GM12878 (cell line): ENCODE data around the gene EXOC4. TPM values are rescaled to one million over a fixed set of nuclear protein-coding genes. Genes with fewer than 3 reads are reported as not detected.

Experiments
- ATAC-seq: fragments of 200-7000 bp; cut with Tn5 transposase; 3 replicates; pipeline ENCODE4 v1.9.1; 2020; ENCODE audit warnings: mild to moderate bottlenecking, moderate library complexity
- BruUV-seq: library from RNA; stranded (reverse); fragments of 400-500 nt; replicated peaks from 2 replicates; lab custom pipeline; 2021; lab: Mats Ljungman, UMichigan
- CTCF ChIA-PET: fragments of 300-600 bp; sonication (Branson Sonifier 250); formaldehyde crosslinking; extraction: SDS; loops from one replicate; lab custom pipeline; 2021; ENCODE audit warnings: inconsistent platforms; lab: Yijun Ruan, JAX
- POLR2A ChIA-PET: fragments of 350-600 bp; formaldehyde crosslinking; extraction: SDS; loops from one replicate; lab custom pipeline; 2021; ENCODE audit warnings: inconsistent platforms; lab: Charles Lee
- RAD21 ChIA-PET: fragments of 300-600 bp; sonication (Branson Sonifier 250); formaldehyde crosslinking; loops from one replicate; lab custom pipeline; 2023; ENCODE audit warnings: antibody characterized with exemption; ENCODE audit not compliant: unreplicated experiment; lab: Charles Lee
- SMC1A ChIA-PET: fragments of 300-600 bp; sonication (Branson Sonifier 250); formaldehyde crosslinking; loops from one replicate; lab custom pipeline; 2023; ENCODE audit not compliant: unreplicated experiment, uncharacterized antibody; lab: Charles Lee
- DNase-seq: peaks from one replicate; pipeline ENCODE4 v3.0.0-alpha.2; 2011; ENCODE audit warnings: low read depth, low spot score
- FAIRE-seq: peaks from 3 replicates; lab custom pipeline; 2011; peaks lifted over from hg19 to GRCh38; lab: Jason Lieb, UNC
- H2AFZ ChIP-seq: 2 replicates; pipeline ENCODE4 v1.6.0; 2011; ENCODE audit warnings: low read depth, low read length, control low read depth; ENCODE audit not compliant: control insufficient read depth
- H3K27ac ChIP-seq: 2 replicates; pipeline ENCODE4 v1.5.1; 2011; ENCODE audit warnings: control low read depth; ENCODE audit not compliant: control insufficient read depth, insufficient read depth
- H3K27me3 ChIP-seq, 2 experiments: replicated peaks in 1 of 2; 2 replicates each; pipeline versions ENCODE4 v1.6.0 to v1.6.1; 2011; ENCODE audit warnings: low read length in 1 of 2; ENCODE audit not compliant: control insufficient read depth in 2 of 2, insufficient read depth in 2 of 2
- H3K36me3 ChIP-seq, 2 experiments: 2 replicates each; pipeline ENCODE4 v1.5.1; 2011; ENCODE audit warnings: low read length in 1 of 2; ENCODE audit not compliant: control insufficient read depth in 2 of 2, insufficient read depth in 2 of 2
- H3K4me1 ChIP-seq: 2 replicates; pipeline ENCODE4 v1.6.1; 2011; ENCODE audit warnings: mild to moderate bottlenecking, low read length, moderate library complexity, mixed read lengths; ENCODE audit not compliant: control insufficient read depth, insufficient read depth
- H3K4me2 ChIP-seq: 2 replicates; pipeline ENCODE4 v1.6.0; 2011; ENCODE audit warnings: control low read depth; ENCODE audit not compliant: control insufficient read depth, insufficient read depth
- H3K4me3 ChIP-seq: fragments of 200-600 bp; sonication (generic); 2 replicates; pipeline ENCODE4 v1.5.1; 2016
- H3K79me2 ChIP-seq: 2 replicates; pipeline ENCODE4 v1.6.0; 2011; ENCODE audit warnings: low read length; ENCODE audit not compliant: control insufficient read depth, insufficient read depth
- H3K9ac ChIP-seq: 2 replicates; pipeline ENCODE4 v1.8.0; 2011; ENCODE audit warnings: low read length, control low read depth, mixed read lengths; ENCODE audit not compliant: control insufficient read depth, insufficient read depth
- H3K9me3 ChIP-seq: replicated peaks from 3 replicates; pipeline ENCODE4 v1.5.1; 2011; ENCODE audit warnings: mild to moderate bottlenecking, low read length; ENCODE audit not compliant: control insufficient read depth, insufficient read depth
- H4K20me1 ChIP-seq: 2 replicates; pipeline ENCODE4 v1.6.0; 2011; ENCODE audit not compliant: control insufficient read depth, insufficient read depth
- BCL11A ChIP-seq: IDR thresholded peaks from 2 replicates; pipeline ENCODE4 v1.6.1; 2011; ENCODE audit warnings: low read depth, low read length
- CBX3 ChIP-seq: fragments of 200-600 bp; sonication (generic); IDR thresholded peaks from 2 replicates; pipeline ENCODE4 v1.6.1; 2016; ENCODE audit warnings: low read depth, borderline replicate concordance
- CHD1 ChIP-seq: IDR thresholded peaks from 2 replicates; pipeline ENCODE4 v1.6.1; 2012; ENCODE audit warnings: low read depth, low read length, improper control_type of control experiment
- EP300 ChIP-seq, 2 experiments: fragments of 150-350 bp in 1 of 2; IDR thresholded peaks; 2 replicates each; pipeline ENCODE4 v1.6.1; 2011 to 2012; ENCODE audit warnings: low read depth in 2 of 2, low read length in 2 of 2, borderline replicate concordance in 1 of 2, improper control_type of control experiment in 1 of 2, inconsistent platforms in 1 of 2; ENCODE audit not compliant: control insufficient read depth in 1 of 2
- GABPA ChIP-seq: IDR thresholded peaks from 2 replicates; pipeline ENCODE4 v1.6.1; 2014; ENCODE audit warnings: antibody characterized with exemption, low read depth, mild to moderate bottlenecking, inconsistent platforms
- IRF4 ChIP-seq: IDR thresholded peaks from 2 replicates; pipeline ENCODE4 v1.6.1; 2011; ENCODE audit warnings: low read depth, low read length
- KAT2A ChIP-seq: conservative IDR thresholded peaks from 2 replicates; pipeline ENCODE4 v1.6.1; 2011; ENCODE audit warnings: low read depth, low read length; ENCODE audit not compliant: control insufficient read depth
- NBN ChIP-seq: fragments of 450-650 bp; IDR thresholded peaks from 2 replicates; pipeline ENCODE4 v1.6.1; 2016
- PML ChIP-seq: IDR thresholded peaks from 2 replicates; pipeline ENCODE4 v1.6.1; 2012; ENCODE audit warnings: low read length, inconsistent platforms
- RUNX3 ChIP-seq: IDR thresholded peaks from 2 replicates; pipeline ENCODE4 v1.6.1; 2012; ENCODE audit warnings: low read length, inconsistent platforms
- SMC3 ChIP-seq: IDR thresholded peaks from 2 replicates; pipeline ENCODE4 v1.6.1; 2011; ENCODE audit warnings: low read length, improper control_type of control experiment, borderline replicate concordance
- SPI1 ChIP-seq: IDR thresholded peaks from 2 replicates; pipeline ENCODE4 v1.6.1; 2011; ENCODE audit warnings: low read depth, mild to moderate bottlenecking, low read length, moderate library complexity, borderline replicate concordance; ENCODE audit not compliant: insufficient read depth
- ZNF24 ChIP-seq: fragments of 450-650 bp; IDR thresholded peaks from 2 replicates; pipeline ENCODE4 v1.6.1; 2017; ENCODE audit warnings: antibody characterized with exemption, mild to moderate bottlenecking
- WGBS: methylation state at CpG from one replicate; pipeline ENCODE4 v1.1.6; 2016; ENCODE audit warnings: low lambda C conversion rate; ENCODE audit not compliant: insufficient replicate concordance, insufficient coverage; ENCODE audit errors: missing lambda C conversion rate; 5-methylcytosine and 5-hydroxymethylcytosine counted together
- in situ Hi-C: fragments of 300-500 bp; cut with MboI; formaldehyde crosslinking; loops from 9 replicates; pipeline ENCODE4 v1.14.3; 2018; ENCODE audit warnings: mixed read lengths
- intact Hi-C: fragments of 100-400 bp; cut with micrococcal nuclease; formaldehyde crosslinking; loops from one replicate; pipeline ENCODE4 v1.14.2; 2022; ENCODE audit not compliant: unreplicated experiment
- polyA plus RNA-seq, 11 experiments: library from polyadenylated mRNA; depleted of rRNA in 4 of 11; unstranded in 6 of 11; stranded (reverse) in 5 of 11; fragments of >200 nt; fragmentation: Nextera tagmentation in 4 of 11; fragmentation: Illumina TruSeq in 1 of 11; extraction: Ambion mirVana in 4 of 11; extraction: Trizol in 1 of 11; gene quantifications; 1 replicate in 1 of 11; 2 replicates in 10 of 11; pipeline versions ENCODE4 v1.2.1 to v1.2.3, GENCODE V29; 2011 to 2016; ENCODE audit warnings: inconsistent platforms in 2 of 11, missing spikeins in 2 of 11, low read depth in 1 of 11
- total RNA-seq, 4 experiments: library from RNA; depleted of rRNA in 3 of 4; stranded (reverse); fragments of >200 nt in 3 of 4; fragmentation: Illumina TruSeq in 1 of 4; extraction: Trizol in 1 of 4; gene quantifications; 2 replicates each; pipeline versions ENCODE4 v1.2.1 to v1.2.3, GENCODE V29; 2013 to 2021
- TF ChIP-seq, protein P1 (sequence below): fragments of 450-650 bp; IDR thresholded peaks from 2 replicates; pipeline ENCODE4 v1.6.1; 2016; ENCODE audit warnings: mild to moderate bottlenecking, moderate library complexity, borderline replicate concordance

Gene EXOC4
- total and polyA plus RNA-seq, 10 of the 15 experiments (the other 5 are each of a cell fraction or from before 2014, with no cell fraction given): 13.2 to 44.5 (median 29.6) TPM

DNA sequence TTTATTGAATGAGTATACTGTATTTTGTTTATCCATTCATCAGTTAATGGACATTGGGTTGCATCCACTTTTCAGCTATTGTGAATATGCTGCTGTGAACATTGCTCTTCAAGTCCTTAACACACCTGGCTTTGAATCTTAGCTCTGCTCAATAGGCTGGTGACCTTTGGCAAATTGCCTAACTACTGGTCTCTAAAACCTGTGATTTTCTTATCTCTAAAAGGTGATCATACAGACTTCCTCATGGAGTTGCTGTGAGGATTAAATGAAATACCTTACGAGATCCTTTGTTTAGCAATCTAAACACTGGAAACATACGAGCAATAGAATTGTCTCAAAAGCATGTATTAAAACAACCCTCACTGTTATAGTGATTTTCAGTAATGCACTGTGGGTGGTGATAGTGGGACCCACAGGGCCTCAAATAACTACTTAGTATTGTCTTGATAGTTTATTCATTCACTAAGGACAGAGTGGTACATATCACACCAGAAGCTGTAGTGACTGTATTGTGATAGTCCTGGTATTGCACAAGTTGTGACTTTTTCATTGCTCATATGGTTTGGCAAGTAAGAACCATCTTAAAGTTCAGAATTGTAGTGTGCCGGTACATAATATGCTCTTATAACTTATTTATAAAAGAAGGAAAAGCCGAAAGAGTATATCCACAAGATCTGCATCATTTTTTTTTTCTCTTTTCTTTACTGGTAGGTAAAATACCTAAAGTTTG lies 257.6 kb downstream of the EXOC4 start:
- WGBS: 96% methylated on average over 4 of the region's 4 CpGs
- intact Hi-C loops: no loop called here
- Histone ChIP-seq H3K9me3 (no peaks in the 10 kb centered on the region; the same call in 1 of the 3 replicates), H3K27ac (no peak overlapping the region), H4K20me1 (no peaks in the 10 kb centered on the region), H3K79me2 (no peaks in the 10 kb centered on the region), H3K9ac (no peak overlapping the region), H3K4me1 (no peaks in the 10 kb centered on the region), H3K4me2 (no peak overlapping the region), H3K4me3 (no peak overlapping the region), H2AFZ (no peak overlapping the region), H3K27me3 (no peaks in the 10 kb centered on the region), H3K36me3 (no peaks in the 10 kb centered on the region)
- ChIA-PET POLR2A (no interaction called here), SMC1A (no interaction called here), RAD21 (no interaction called here), CTCF (no interaction called here)
- ATAC-seq: no peak
- no peak for TF ChIP-seq SPI1
- TF ChIP-seq IRF4: no peak
- no peak for TF ChIP-seq ZNF24
- TF ChIP-seq SMC3: no peak
- no peak for TF ChIP-seq EP300 (IDR thresholded peaks at IDR 0.05; ENCODE audit: borderline replicate concordance in 1 of 2, control insufficient read depth in 1 of 2, low read depth in 2 of 2, low read length in 2 of 2)
- no peak for TF ChIP-seq CBX3
- no peak for TF ChIP-seq KAT2A
- in situ Hi-C loops: no loop called here
- DNase-seq: no peak
- no peak for FAIRE-seq
- BruUV-seq: no TSS peak

DNA sequence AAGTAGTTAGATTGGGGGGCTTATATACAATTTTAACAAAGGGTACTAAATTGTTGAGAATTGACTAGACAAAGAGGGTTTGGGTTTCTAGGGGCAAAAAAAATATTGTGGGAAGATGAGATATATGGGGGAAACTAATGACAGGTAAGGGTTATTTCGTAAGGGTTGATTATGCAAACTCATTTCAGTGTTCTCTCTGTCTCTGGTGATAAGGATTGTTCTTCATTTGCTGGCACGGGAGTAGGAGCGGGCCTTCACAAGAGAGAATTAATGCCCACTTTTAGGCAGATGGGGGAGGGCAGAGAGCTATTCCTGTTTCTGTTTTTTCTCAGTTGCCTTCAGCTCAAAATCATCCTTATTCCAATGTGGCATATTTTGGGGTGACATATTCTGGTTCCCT lies 258.4 kb downstream of the EXOC4 start:
- WGBS: 98% methylated on average over 3 of the region's 3 CpGs
- DNase-seq (no peak), FAIRE-seq (no peak), ATAC-seq (no peak)
- no peaks in the 10 kb centered on the region for H3K36me3 ChIP-seq
- H3K79me2 ChIP-seq: no peaks in the 10 kb centered on the region
- no peak overlapping the region for H2AFZ ChIP-seq
- H4K20me1 ChIP-seq: no peaks in the 10 kb centered on the region
- TF ChIP-seq NBN (no peak), SPI1 (no peak), BCL11A (no peak), PML (no peak), GABPA (no peak), RUNX3 (no peak), CHD1 (no peak)
- TF ChIP-seq, protein P1, sequence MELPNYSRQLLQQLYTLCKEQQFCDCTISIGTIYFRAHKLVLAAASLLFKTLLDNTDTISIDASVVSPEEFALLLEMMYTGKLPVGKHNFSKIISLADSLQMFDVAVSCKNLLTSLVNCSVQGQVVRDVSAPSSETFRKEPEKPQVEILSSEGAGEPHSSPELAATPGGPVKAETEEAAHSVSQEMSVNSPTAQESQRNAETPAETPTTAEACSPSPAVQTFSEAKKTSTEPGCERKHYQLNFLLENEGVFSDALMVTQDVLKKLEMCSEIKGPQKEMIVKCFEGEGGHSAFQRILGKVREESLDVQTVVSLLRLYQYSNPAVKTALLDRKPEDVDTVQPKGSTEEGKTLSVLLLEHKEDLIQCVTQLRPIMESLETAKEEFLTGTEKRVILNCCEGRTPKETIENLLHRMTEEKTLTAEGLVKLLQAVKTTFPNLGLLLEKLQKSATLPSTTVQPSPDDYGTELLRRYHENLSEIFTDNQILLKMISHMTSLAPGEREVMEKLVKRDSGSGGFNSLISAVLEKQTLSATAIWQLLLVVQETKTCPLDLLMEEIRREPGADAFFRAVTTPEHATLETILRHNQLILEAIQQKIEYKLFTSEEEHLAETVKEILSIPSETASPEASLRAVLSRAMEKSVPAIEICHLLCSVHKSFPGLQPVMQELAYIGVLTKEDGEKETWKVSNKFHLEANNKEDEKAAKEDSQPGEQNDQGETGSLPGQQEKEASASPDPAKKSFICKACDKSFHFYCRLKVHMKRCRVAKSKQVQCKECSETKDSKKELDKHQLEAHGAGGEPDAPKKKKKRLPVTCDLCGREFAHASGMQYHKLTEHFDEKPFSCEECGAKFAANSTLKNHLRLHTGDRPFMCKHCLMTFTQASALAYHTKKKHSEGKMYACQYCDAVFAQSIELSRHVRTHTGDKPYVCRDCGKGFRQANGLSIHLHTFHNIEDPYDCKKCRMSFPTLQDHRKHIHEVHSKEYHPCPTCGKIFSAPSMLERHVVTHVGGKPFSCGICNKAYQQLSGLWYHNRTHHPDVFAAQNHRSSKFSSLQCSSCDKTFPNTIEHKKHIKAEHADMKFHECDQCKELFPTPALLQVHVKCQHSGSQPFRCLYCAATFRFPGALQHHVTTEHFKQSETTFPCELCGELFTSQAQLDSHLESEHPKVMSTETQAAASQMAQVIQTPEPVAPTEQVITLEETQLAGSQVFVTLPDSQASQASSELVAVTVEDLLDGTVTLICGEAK: no peak
- RAD21 ChIA-PET: no interaction called here
- in situ Hi-C loops (no loop called here), intact Hi-C loops (no loop called here)
- H3K4me3 ChIP-seq: no peak overlapping the region
- SMC1A ChIA-PET: no interaction called here
- BruUV-seq: no TSS peak
- no peaks in the 10 kb centered on the region for H3K27me3 ChIP-seq
- CTCF ChIA-PET: no interaction called here
- POLR2A ChIA-PET: interaction anchor here (0.6 kb wide), 1 partner anchor 167 kb away, joined by 3 read pairs; no protein-coding TSS in a partner anchor
- H3K9ac ChIP-seq: no peak overlapping the region
- no peaks in the 10 kb centered on the region; the same call in 1 of the 3 replicates for H3K9me3 ChIP-seq
- H3K4me2 ChIP-seq: no peak overlapping the region
- H3K27ac ChIP-seq: no peak overlapping the region
- H3K4me1 ChIP-seq: no peaks in the 10 kb centered on the region
